HepG2 (cell line): ENCODE measurements around the gene CYP4F12. TPM values are rescaled to one million over a fixed set of nuclear protein-coding genes. Genes with fewer than 3 reads are reported as not detected.

ENCODE experiments used
- ATAC-seq: fragments of 200-7000 bp; cut with Tn5 transposase; 3 replicates; pipeline ENCODE4 v1.9.1; 2020; ENCODE audit warnings: mild to moderate bottlenecking, moderate library complexity
- BruUV-seq: library from RNA; stranded (reverse); fragments of 400-500 nt; replicated peaks from 2 replicates; lab custom pipeline; 2021; lab: Mats Ljungman, UMichigan
- CTCF ChIA-PET: fragments of 300-600 bp; formaldehyde crosslinking; extraction: SDS; loops from one replicate; lab custom pipeline; 2021; ENCODE audit warnings: low total read pairs, inconsistent platforms, low intra/inter-chr PET ratio; lab: Yijun Ruan, JAX
- POLR2A ChIA-PET: fragments of 350-600 bp; sonication (Branson Sonifier 250); formaldehyde crosslinking; loops from one replicate; lab custom pipeline; 2020; ENCODE audit warnings: antibody characterized with exemption, inconsistent platforms; lab: Yijun Ruan, JAX
- DNase-seq: peaks from one replicate; pipeline ENCODE4 v3.0.0-alpha.2; 2015; ENCODE audit warnings: low spot score
- FAIRE-seq: peaks from 3 replicates; lab custom pipeline; 2011; peaks lifted over from hg19 to GRCh38; lab: Jason Lieb, UNC
- H2AFZ ChIP-seq: one replicate; pipeline ENCODE4 v1.6.1; 2011; ENCODE audit warnings: low read length, inconsistent platforms
- H3K27ac ChIP-seq: fragments of 300-600 bp; 3 replicates; pipeline ENCODE4 v1.8.0; 2011; ENCODE audit warnings: mixed run types, mild to moderate bottlenecking, mixed read lengths, low read length, inconsistent platforms; ENCODE audit not compliant: insufficient read depth; ENCODE audit errors: extremely low read length
- H3K27me3 ChIP-seq, 2 experiments: fragments of 200-600 bp in 1 of 2; 2 replicates in 1 of 2; 3 replicates in 1 of 2; pipeline versions ENCODE4 v1.6.0 to v1.8.0; 2011; ENCODE audit warnings: low read length in 2 of 2, mild to moderate bottlenecking in 2 of 2, moderate library complexity in 2 of 2, inconsistent platforms in 1 of 2; ENCODE audit not compliant: insufficient read depth in 2 of 2, control insufficient read depth in 1 of 2
- H3K36me3 ChIP-seq, 2 experiments: fragments of 200-600 bp in 1 of 2; replicated peaks in 1 of 2; 2 replicates in 1 of 2; 3 replicates in 1 of 2; pipeline versions ENCODE4 v1.5.1 to v1.8.0; 2011; ENCODE audit warnings: low read length in 2 of 2, inconsistent platforms in 1 of 2; ENCODE audit not compliant: insufficient read depth in 2 of 2, control insufficient read depth in 1 of 2
- H3K4me1 ChIP-seq: 2 replicates; pipeline ENCODE4 v1.5.1; 2012; ENCODE audit warnings: low read length, inconsistent platforms; ENCODE audit not compliant: insufficient read depth
- H3K4me2 ChIP-seq: 2 replicates; pipeline ENCODE4 v1.6.0; 2011; ENCODE audit warnings: low read depth, low read length, inconsistent platforms
- H3K4me3 ChIP-seq, 3 experiments: fragments of 200-600 bp in 1 of 3; sonication (generic), shearing (Covaris generic) in 1 of 3; replicated peaks in 1 of 3; 2 replicates each; pipeline ENCODE4 v1.5.1; 2011 to 2016; ENCODE audit warnings: low read length in 3 of 3, inconsistent platforms in 2 of 3, low read depth in 2 of 3, mild to moderate bottlenecking in 2 of 3, control low read depth in 1 of 3, mixed read lengths in 1 of 3; ENCODE audit not compliant: insufficient read depth in 1 of 3
- H3K79me2 ChIP-seq: one replicate; pipeline ENCODE4 v1.6.1; 2011; ENCODE audit warnings: low read length, inconsistent platforms; ENCODE audit not compliant: insufficient read depth
- H3K9ac ChIP-seq: 2 replicates; pipeline ENCODE4 v1.6.0; 2011; ENCODE audit warnings: mild to moderate bottlenecking, low read depth, low read length, inconsistent platforms; ENCODE audit not compliant: insufficient read depth
- H3K9me3 ChIP-seq: 2 replicates; pipeline ENCODE4 v1.5.1; 2012; ENCODE audit warnings: mild to moderate bottlenecking, low read length
- H4K20me1 ChIP-seq: 2 replicates; pipeline ENCODE4 v1.6.0; 2011; ENCODE audit warnings: inconsistent platforms, mild to moderate bottlenecking, low read length, moderate library complexity; ENCODE audit not compliant: insufficient read depth
- CBX1 ChIP-seq: IDR thresholded peaks from one replicate; pipeline ENCODE4 v1.6.1; 2016; ENCODE audit warnings: antibody characterized with exemption, low read depth
- CREB1 ChIP-seq, 2 experiments: fragments of 450-650 bp in 1 of 2; IDR thresholded peaks; 2 replicates each; pipeline ENCODE4 v1.6.1; 2016 to 2017; ENCODE audit warnings: control low read depth in 1 of 2, mild to moderate bottlenecking in 1 of 2, missing compliant biosample characterization in 1 of 2, missing genetic modification characterization in 1 of 2
- CREM ChIP-seq, 2 experiments: sonication (generic) in 1 of 2; formaldehyde crosslinking in 1 of 2; IDR thresholded peaks; 2 replicates each; pipeline versions ENCODE4 v1.4.0 to v1.6.1; 2016 to 2020; ENCODE audit warnings: antibody characterized with exemption in 1 of 2, mild to moderate bottlenecking in 1 of 2, missing genetic modification reagents in 1 of 2
- HHEX ChIP-seq: IDR thresholded peaks from 2 replicates; pipeline ENCODE4 v1.6.1; 2016; ENCODE audit warnings: control low read depth
- HNRNPK ChIP-seq: fragments of 200-400 bp; formaldehyde crosslinking; IDR thresholded peaks from 2 replicates; pipeline ENCODE4 v1.6.1; 2018; ENCODE audit warnings: low read length, low read depth, moderate library complexity, mild to moderate bottlenecking; ENCODE audit not compliant: poor library complexity, severe bottlenecking
- KAT2B ChIP-seq: fragments of 150-350 bp; IDR thresholded peaks from 2 replicates; pipeline ENCODE4 v1.6.1; 2014; ENCODE audit warnings: low read depth, low read length, borderline replicate concordance
- KLF15 ChIP-seq: sonication (generic); formaldehyde crosslinking; IDR thresholded peaks from 2 replicates; pipeline ENCODE4 v1.8.1; 2023; ENCODE audit warnings: borderline replicate concordance, mild to moderate bottlenecking, inconsistent platforms, missing genetic modification reagents, mixed read lengths
- MAFG ChIP-seq: sonication (generic); formaldehyde crosslinking; IDR thresholded peaks from 2 replicates; pipeline ENCODE4 v1.5.1; 2020; ENCODE audit warnings: mild to moderate bottlenecking, missing genetic modification reagents
- RFX5 ChIP-seq: IDR thresholded peaks from 2 replicates; pipeline ENCODE4 v1.6.1; 2011; ENCODE audit warnings: low read depth, low read length, improper control_type of control experiment
- TAF1 ChIP-seq: sonication (generic); formaldehyde crosslinking; IDR thresholded peaks from 2 replicates; pipeline ENCODE4 v1.4.0; 2020; ENCODE audit warnings: missing genetic modification reagents
- ZNF879 ChIP-seq: sonication (generic); formaldehyde crosslinking; IDR thresholded peaks from 2 replicates; pipeline ENCODE4 v1.8.1; 2023; ENCODE audit warnings: missing genetic modification reagents
- WGBS: methylation state at CpG from one replicate; pipeline ENCODE4 v1.1.6; 2017; ENCODE audit warnings: low lambda C conversion rate; 5-methylcytosine and 5-hydroxymethylcytosine counted together
- in situ Hi-C: cut with HindIII; loops from 2 replicates; pipeline ENCODE4 v1.10.0; 2017; ENCODE audit warnings: low pct_unique_long_range_greater_than_20kb; ENCODE audit not compliant: extremely low pct_ligation_motif_present
- intact Hi-C: fragments of 100-400 bp; cut with micrococcal nuclease; formaldehyde crosslinking; loops from one replicate; pipeline ENCODE4 v1.10.0; 2022; ENCODE audit not compliant: unreplicated experiment
- polyA plus RNA-seq, 8 experiments: library from polyadenylated mRNA; depleted of rRNA in 3 of 8; stranded (reverse) in 7 of 8; unstranded in 1 of 8; fragments of >200 nt; fragmentation: Illumina TruSeq in 4 of 8; extraction: Trizol in 4 of 8; gene quantifications; 2 replicates each; pipeline versions ENCODE4 v1.2.1 to v1.2.3, GENCODE V29; 2011 to 2016; ENCODE audit warnings: low read depth in 4 of 8, missing spikeins in 1 of 8, mixed read lengths in 1 of 8; ENCODE audit not compliant: insufficient read depth in 1 of 8
- total RNA-seq, 5 experiments: library from RNA; depleted of rRNA; stranded (reverse); fragments of >200 nt; fragmentation: Illumina TruSeq; extraction: Trizol; gene quantifications; 2 replicates each; pipeline ENCODE4 v1.2.3, GENCODE V29; 2016; ENCODE audit warnings: low read depth in 1 of 5
- TF ChIP-seq, protein P1 (sequence below): sonication (generic); formaldehyde crosslinking; IDR thresholded peaks from 2 replicates; pipeline ENCODE4 v1.5.0; 2020; ENCODE audit warnings: mild to moderate bottlenecking, missing genetic modification reagents
- TF ChIP-seq, protein P2 (sequence below): sonication (generic); formaldehyde crosslinking; IDR thresholded peaks from 2 replicates; pipeline ENCODE4 v1.5.0; 2020; ENCODE audit warnings: mild to moderate bottlenecking, low read depth, missing genetic modification reagents, borderline replicate concordance
- TF ChIP-seq, protein P3 (sequence below): sonication (generic); formaldehyde crosslinking; conservative IDR thresholded peaks from 2 replicates; pipeline ENCODE4 v1.4.0; 2020; ENCODE audit warnings: missing genetic modification reagents

Gene CYP4F12
- total and polyA plus RNA-seq, 2 of the 13 experiments (the other 11 are each of a cell fraction or from before 2014, with no cell fraction given): 29.9 to 30.8 TPM

DNA sequence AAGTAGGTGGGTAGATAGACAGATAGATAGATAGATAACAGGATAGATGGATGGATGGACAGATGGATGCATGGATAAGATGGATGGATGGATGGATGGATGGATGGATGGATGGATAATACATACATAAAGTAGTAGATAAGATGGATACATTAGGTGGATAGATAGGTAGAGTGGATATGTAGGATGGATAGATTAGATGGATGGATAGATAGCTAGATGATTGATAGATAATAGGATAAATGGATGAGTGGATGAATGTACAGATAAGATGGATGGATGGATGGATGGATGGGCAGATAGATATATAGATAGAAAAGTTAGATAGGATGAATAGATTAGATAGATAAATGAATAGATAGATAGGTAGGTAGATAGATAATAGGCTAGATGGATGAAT, 30.1 kb upstream of the CYP4F12 start:
- Histone ChIP-seq H3K4me2 (peak overlapping the region; percentile 96), H3K4me3 (peak overlapping the region in 1 of 3 experiments; percentile 80; a peak in 2 of 6 replicates), H3K27me3 (no peaks in the 10 kb centered on the region), H3K27ac (no peak overlapping the region), H3K9ac (no peak overlapping the region), H3K9me3 (no peaks in the 10 kb centered on the region)
- DNase-seq: no peak
- in situ Hi-C loops (loop anchor here (25.0 kb wide), 1 partner anchor 519 kb away; the partner anchor contains the start of gene CIB3), intact Hi-C loops (no loop called here)
- POLR2A ChIA-PET: interaction anchor here (1.6 to 4.5 kb wide), 2 partner anchors 30 to 194 kb away, joined by 4 to 68 read pairs; partner anchors contain the start of gene CYP4F12
- TF ChIP-seq ZNF879 (no peak), CREB1 (IDR thresholded peaks at IDR 0.05) (no peak), CREB1 (CRISPR knock-in tag; IDR thresholded peaks at IDR 0.05) (0 out of 2 replicates have a peak, but pooled peaks have one; percentile 12), CREM (IDR thresholded peaks at IDR 0.05) (0 out of 2 replicates have a peak, but pooled peaks have one; percentile 2), CREM (CRISPR knock-in tag; IDR thresholded peaks at IDR 0.05) (no peak)
- TF ChIP-seq, all 625 proteins: peak for 2
- CTCF ChIA-PET: no interaction called here
- Histone ChIP-seq H2AFZ (no peak overlapping the region), H3K4me1 (peaks cover 77% of the 10 kb centered on the region), H3K79me2 (peaks cover 32% of the 10 kb centered on the region), H3K36me3 (peaks cover 3 to 9% of the 10 kb centered on the region in 2 experiments; a peak in 4 of 5 replicates), H4K20me1 (no peaks in the 10 kb centered on the region; the same call in 1 of the 2 replicates)
- FAIRE-seq (no peak), ATAC-seq (no peak)
- no TSS peak for BruUV-seq

DNA sequence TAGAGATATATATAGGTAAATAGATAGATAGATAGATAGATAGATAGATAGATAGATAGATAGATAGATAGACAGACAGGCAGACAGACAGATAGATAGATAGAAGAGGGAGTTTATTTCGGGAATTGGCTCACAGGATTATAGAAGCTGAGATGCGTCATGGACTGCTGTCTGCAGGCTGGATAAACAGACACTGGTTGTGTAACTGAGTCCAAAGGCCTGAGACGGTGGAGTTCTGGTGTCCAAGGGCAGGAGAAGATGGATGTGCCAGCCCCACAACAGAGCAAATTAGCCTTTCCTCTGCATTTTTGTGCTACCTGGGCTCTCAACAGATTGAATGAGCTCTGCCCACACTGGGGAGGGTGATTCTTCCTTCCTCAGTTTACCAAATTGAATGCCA, 29.5 kb upstream of the CYP4F12 start:
- peaks cover 32% of the 10 kb centered on the region for H3K79me2 ChIP-seq
- peaks cover 3 to 14% of the 10 kb centered on the region in 2 experiments; a peak in 4 of 5 replicates for H3K36me3 ChIP-seq
- no peak overlapping the region for H2AFZ ChIP-seq
- intact Hi-C loops: no loop called here
- WGBS: 0% methylated on average over 3 of the region's 3 CpGs
- in situ Hi-C loops: loop anchor here (25.0 kb wide), 1 partner anchor 519 kb away; the partner anchor contains the start of gene CIB3
- POLR2A ChIA-PET: interaction anchor here (1.6 to 4.5 kb wide), 2 partner anchors 29 to 193 kb away, joined by 4 to 68 read pairs; partner anchors contain the start of gene CYP4F12
- peak overlapping the region in 1 of 3 experiments; percentile 34; a peak in 2 of 6 replicates for H3K4me3 ChIP-seq
- no peaks in the 10 kb centered on the region; the same call in 1 of the 2 replicates for H4K20me1 ChIP-seq
- H3K27me3 ChIP-seq: no peaks in the 10 kb centered on the region
- CTCF ChIA-PET: no interaction called here
- BruUV-seq: no TSS peak
- no peak overlapping the region; the same call in 1 of the 2 replicates for H3K9ac ChIP-seq
- H3K9me3 ChIP-seq: no peaks in the 10 kb centered on the region
- peak overlapping the region; percentile 61 for H3K4me2 ChIP-seq
- peak overlapping the region; percentile 53 for H3K27ac ChIP-seq
- DNase-seq: peak; percentile 72
- H3K4me1 ChIP-seq: peaks cover 77% of the 10 kb centered on the region
- ATAC-seq: peak; percentile 30; the same call in 1 of the 3 replicates
- FAIRE-seq: peak; percentile 89
- TF ChIP-seq HHEX: no peak
- TF ChIP-seq, protein P1, sequence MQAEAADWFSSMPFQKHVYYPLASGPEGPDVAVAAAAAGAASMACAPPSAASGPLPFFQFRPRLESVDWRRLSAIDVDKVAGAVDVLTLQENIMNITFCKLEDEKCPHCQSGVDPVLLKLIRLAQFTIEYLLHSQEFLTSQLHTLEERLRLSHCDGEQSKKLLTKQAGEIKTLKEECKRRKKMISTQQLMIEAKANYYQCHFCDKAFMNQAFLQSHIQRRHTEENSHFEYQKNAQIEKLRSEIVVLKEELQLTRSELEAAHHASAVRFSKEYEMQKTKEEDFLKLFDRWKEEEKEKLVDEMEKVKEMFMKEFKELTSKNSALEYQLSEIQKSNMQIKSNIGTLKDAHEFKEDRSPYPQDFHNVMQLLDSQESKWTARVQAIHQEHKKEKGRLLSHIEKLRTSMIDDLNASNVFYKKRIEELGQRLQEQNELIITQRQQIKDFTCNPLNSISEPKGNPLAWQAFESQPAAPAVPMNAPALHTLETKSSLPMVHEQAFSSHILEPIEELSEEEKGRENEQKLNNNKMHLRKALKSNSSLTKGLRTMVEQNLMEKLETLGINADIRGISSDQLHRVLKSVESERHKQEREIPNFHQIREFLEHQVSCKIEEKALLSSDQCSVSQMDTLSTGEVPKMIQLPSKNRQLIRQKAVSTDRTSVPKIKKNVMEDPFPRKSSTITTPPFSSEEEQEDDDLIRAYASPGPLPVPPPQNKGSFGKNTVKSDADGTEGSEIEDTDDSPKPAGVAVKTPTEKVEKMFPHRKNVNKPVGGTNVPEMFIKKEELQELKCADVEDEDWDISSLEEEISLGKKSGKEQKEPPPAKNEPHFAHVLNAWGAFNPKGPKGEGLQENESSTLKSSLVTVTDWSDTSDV: no peak
- no peak for TF ChIP-seq HNRNPK
- no peak for TF ChIP-seq MAFG (CRISPR knock-in tag)
- TF ChIP-seq, protein P2, sequence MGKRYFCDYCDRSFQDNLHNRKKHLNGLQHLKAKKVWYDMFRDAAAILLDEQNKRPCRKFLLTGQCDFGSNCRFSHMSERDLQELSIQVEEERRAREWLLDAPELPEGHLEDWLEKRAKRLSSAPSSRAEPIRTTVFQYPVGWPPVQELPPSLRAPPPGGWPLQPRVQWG (CRISPR knock-in tag): no peak
- TF ChIP-seq TAF1: no peak
- no peak for TF ChIP-seq KAT2B
- no peak for TF ChIP-seq RFX5
- TF ChIP-seq KLF15 (CRISPR knock-in tag): no peak
- no peak for TF ChIP-seq CBX1
- TF ChIP-seq, protein P3, sequence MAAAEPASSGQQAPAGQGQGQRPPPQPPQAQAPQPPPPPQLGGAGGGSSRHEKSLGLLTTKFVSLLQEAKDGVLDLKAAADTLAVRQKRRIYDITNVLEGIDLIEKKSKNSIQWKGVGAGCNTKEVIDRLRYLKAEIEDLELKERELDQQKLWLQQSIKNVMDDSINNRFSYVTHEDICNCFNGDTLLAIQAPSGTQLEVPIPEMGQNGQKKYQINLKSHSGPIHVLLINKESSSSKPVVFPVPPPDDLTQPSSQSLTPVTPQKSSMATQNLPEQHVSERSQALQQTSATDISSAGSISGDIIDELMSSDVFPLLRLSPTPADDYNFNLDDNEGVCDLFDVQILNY (CRISPR knock-in tag): no peak
